ENCODE measurements around the gene PPL. TPM values are rescaled to one million over a fixed set of nuclear protein-coding genes. Genes with fewer than 3 reads are reported as not detected.
"Not testable (repeated sequence)": the region's sequence is repeated elsewhere in the genome, so short reads cannot be mapped to it uniquely, and the experiment has no call there.

Gene PPL
- total RNA-seq, 4 donors from 2014 or later: 12.8 to 23.1 (median 18.3) TPM

DNA sequence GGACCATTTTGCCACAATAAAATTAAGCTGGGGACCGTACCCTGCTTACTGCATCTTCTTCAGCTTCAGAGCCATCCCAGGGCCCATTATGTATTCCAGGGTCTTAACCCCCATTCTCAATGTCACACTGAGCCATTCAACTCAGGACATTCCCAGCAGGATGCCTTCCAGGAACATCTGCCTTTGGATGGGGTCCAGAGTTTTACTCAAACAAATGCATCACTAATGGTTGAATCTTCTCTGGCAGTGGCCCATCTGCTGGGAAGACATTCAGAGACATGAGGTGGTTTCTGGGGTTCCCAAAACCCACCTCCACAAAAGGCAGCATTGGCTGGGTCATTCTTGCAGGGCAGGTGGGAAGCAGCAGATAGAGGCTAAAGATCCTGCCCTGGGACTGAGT, 17.8 kb upstream of the PPL start:
- no peaks in the 10 kb centered on the region for H3K9me3 ChIP-seq
- no peak for ATAC-seq
- H3K4me1 ChIP-seq: peaks cover 6 to 11% of the 10 kb centered on the region in 2 donors
- in situ Hi-C loops (cut with MboI; ENCODE audit: low sequenced_read_pairs in 4 of 4): loop anchor here in 2 of 4 donors (10.0 to 25.0 kb wide), 2 partner anchors 110 to 467 kb away; partner anchors contain the start of genes GLYR1 (in 1 of the 2), HMOX2 (in 1 of the 2) and UBN1 (in 1 of the 2)
- no peak overlapping the region for H3K4me3 ChIP-seq
- no peaks in the 10 kb centered on the region for H3K27me3 ChIP-seq
- intact Hi-C loops (cut with DNase I; ENCODE audit: low total_unique reads): no loop called here
- H3K27ac ChIP-seq: no peak overlapping the region
- TF ChIP-seq, protein P1, sequence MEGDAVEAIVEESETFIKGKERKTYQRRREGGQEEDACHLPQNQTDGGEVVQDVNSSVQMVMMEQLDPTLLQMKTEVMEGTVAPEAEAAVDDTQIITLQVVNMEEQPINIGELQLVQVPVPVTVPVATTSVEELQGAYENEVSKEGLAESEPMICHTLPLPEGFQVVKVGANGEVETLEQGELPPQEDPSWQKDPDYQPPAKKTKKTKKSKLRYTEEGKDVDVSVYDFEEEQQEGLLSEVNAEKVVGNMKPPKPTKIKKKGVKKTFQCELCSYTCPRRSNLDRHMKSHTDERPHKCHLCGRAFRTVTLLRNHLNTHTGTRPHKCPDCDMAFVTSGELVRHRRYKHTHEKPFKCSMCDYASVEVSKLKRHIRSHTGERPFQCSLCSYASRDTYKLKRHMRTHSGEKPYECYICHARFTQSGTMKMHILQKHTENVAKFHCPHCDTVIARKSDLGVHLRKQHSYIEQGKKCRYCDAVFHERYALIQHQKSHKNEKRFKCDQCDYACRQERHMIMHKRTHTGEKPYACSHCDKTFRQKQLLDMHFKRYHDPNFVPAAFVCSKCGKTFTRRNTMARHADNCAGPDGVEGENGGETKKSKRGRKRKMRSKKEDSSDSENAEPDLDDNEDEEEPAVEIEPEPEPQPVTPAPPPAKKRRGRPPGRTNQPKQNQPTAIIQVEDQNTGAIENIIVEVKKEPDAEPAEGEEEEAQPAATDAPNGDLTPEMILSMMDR (IDR thresholded peaks at IDR 0.05 in 4 of 5, conservative IDR thresholded peaks at IDR 0.05 in 1 of 5): no peak
- no peak for DNase-seq
- no peaks in the 10 kb centered on the region for H3K36me3 ChIP-seq

GRCh38 chr16:4951583-4951982, 14.6 kb upstream of the PPL start:
- H3K36me3 ChIP-seq; H3K27me3 ChIP-seq; DNase-seq; H3K9me3 ChIP-seq; H3K4me1 ChIP-seq; intact Hi-C loops (cut with DNase I; ENCODE audit: low total_unique reads); H3K4me3 ChIP-seq; H3K27ac ChIP-seq; ATAC-seq: not testable (repeated sequence)
- in situ Hi-C loops (cut with MboI; ENCODE audit: low sequenced_read_pairs in 4 of 4): loop anchor here in 2 of 4 donors (10.0 to 25.0 kb wide), 2 partner anchors 107 to 464 kb away; partner anchors contain the start of genes GLYR1 (in 1 of the 2), HMOX2 (in 1 of the 2) and UBN1 (in 1 of the 2)

GRCh38 chr16:4949986-4950385, 13.0 kb upstream of the PPL start:
- H3K4me1 ChIP-seq: peaks cover 0 to 5% of the 10 kb centered on the region in 2 donors
- no peak overlapping the region for H3K4me3 ChIP-seq
- no peak overlapping the region for H3K27ac ChIP-seq
- no peak for ATAC-seq
- no peaks in the 10 kb centered on the region for H3K36me3 ChIP-seq
- H3K27me3 ChIP-seq: peaks cover 0 to 8% (median 5%) of the 10 kb centered on the region in 3 donors
- no peak for TF ChIP-seq POLR2A (IDR thresholded peaks at IDR 0.05)
- DNase-seq: no peak
- in situ Hi-C loops (cut with MboI; ENCODE audit: low sequenced_read_pairs in 4 of 4) (loop anchor here in 2 of 4 donors (10.0 to 25.0 kb wide), 2 partner anchors 105 to 463 kb away; partner anchors contain the start of genes GLYR1 (in 1 of the 2), HMOX2 (in 1 of the 2) and UBN1 (in 1 of the 2)), intact Hi-C loops (cut with DNase I; ENCODE audit: low total_unique reads) (no loop called here)
- H3K9me3 ChIP-seq: no peaks in the 10 kb centered on the region

GRCh38 chr16:4948903-4949766, 12.2 kb upstream of the PPL start:
- no peak overlapping the region for H3K4me3 ChIP-seq
- ATAC-seq: no peak
- no peak overlapping the region for H3K27ac ChIP-seq
- H3K4me1 ChIP-seq: peaks cover 3 to 6% of the 10 kb centered on the region in 2 donors
- in situ Hi-C loops (cut with MboI; ENCODE audit: low sequenced_read_pairs in 4 of 4): no loop called here
- H3K27me3 ChIP-seq: peaks cover 0 to 8% (median 5%) of the 10 kb centered on the region in 3 donors
- DNase-seq: no peak
- no peaks in the 10 kb centered on the region for H3K9me3 ChIP-seq
- H3K36me3 ChIP-seq: no peaks in the 10 kb centered on the region
- intact Hi-C loops (cut with DNase I; ENCODE audit: low total_unique reads): no loop called here
- no peak for TF ChIP-seq POLR2A (IDR thresholded peaks at IDR 0.05)
- TF ChIP-seq, protein P1 (IDR thresholded peaks at IDR 0.05 in 4 of 5, conservative IDR thresholded peaks at IDR 0.05 in 1 of 5): no peak

DNA sequence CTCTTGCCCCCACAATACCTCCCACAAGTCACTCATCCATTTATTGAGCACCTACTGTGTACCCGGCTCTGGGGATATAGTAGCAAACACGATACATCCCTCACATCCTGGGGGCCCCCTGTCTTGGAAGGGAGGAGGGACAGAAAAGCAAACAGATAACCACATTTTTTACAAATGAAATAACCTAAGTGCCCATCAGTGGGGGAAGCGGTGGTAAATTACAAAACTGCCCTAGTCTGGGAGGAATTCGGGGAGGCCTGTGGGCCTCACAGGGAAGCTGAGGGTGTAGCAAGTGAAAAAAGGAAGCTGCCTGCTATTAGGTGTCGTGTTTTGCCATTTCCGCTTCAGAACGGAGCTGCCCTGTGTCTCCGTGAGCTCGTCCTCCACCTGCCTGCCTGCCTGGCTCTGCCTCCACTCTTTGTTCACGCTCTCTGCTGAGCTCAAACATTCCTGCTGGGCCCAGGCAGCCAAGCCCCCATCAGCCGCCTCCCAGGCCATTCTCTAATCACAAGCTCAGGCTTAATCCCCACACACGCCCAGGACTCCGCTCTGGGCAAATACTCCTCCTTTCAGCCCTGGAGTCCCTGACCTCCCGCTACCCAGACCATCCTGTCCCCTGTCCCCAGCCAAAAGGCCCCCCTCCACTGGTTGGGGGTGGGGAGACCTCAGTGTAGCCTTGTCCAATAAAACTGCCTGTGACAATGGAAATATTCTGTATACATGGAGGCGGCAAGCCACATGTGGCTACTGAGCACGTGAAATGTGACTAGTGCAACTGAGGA, 11.0 kb upstream of the PPL start:
- ATAC-seq: no peak
- Histone ChIP-seq H3K36me3 (no peaks in the 10 kb centered on the region), H3K27me3 (peaks cover 0 to 8% (median 5%) of the 10 kb centered on the region in 3 donors), H3K9me3 (no peaks in the 10 kb centered on the region), H3K27ac (no peak overlapping the region), H3K4me1 (peaks cover 6 to 13% of the 10 kb centered on the region in 2 donors), H3K4me3 (no peak overlapping the region)
- intact Hi-C loops (cut with DNase I; ENCODE audit: low total_unique reads) (no loop called here), in situ Hi-C loops (cut with MboI; ENCODE audit: low sequenced_read_pairs in 4 of 4) (no loop called here)
- TF ChIP-seq, protein P1 (IDR thresholded peaks at IDR 0.05 in 4 of 5, conservative IDR thresholded peaks at IDR 0.05 in 1 of 5): no peak
- TF ChIP-seq POLR2A (IDR thresholded peaks at IDR 0.05): no peak
- DNase-seq: no peak

Data from gastrocnemius medialis (tissue), 4 donors.